GM08714 (cell line): ENCODE results near the gene CCDC116.

Experiments used
- H3K4me3 ChIP-seq: fragments of 200-500 bp; sonication (Bioruptor generic); 2 replicates; pipeline ENCODE4 v1.5.1; 2014; ENCODE audit warnings: mild to moderate bottlenecking, low read length, inconsistent platforms
- ZNF274 ChIP-seq: IDR thresholded peaks from 2 replicates; pipeline ENCODE4 v1.6.1; 2012; ENCODE audit warnings: mild to moderate bottlenecking, low read depth, low read length

Gene CCDC116

GRCh38 chr22:21682385-21683175 is 50.0 kb downstream of the CCDC116 start:
- no peak for TF ChIP-seq ZNF274
- no peak overlapping the region for H3K4me3 ChIP-seq

GRCh38 chr22:21683401-21683811 is 50.8 kb downstream of the CCDC116 start:
- no peak overlapping the region for H3K4me3 ChIP-seq

GRCh38 chr22:21684492-21685163 is 52.1 kb downstream of the CCDC116 start:
- no peak for TF ChIP-seq ZNF274

More at GRCh38 chr22:21683401-21683811, 50.8 kb downstream of the CCDC116 start:
- no peak for TF ChIP-seq ZNF274

GRCh38 chr22:21685164-21685513 is 52.6 kb downstream of the CCDC116 start:
- no peak for TF ChIP-seq ZNF274
- no peak overlapping the region for H3K4me3 ChIP-seq

More at GRCh38 chr22:21684492-21685163, 52.1 kb downstream of the CCDC116 start:
- H3K4me3 ChIP-seq = no peak overlapping the region

- TF ChIP-seq ZNF274 = no peak
These were observed 53.6 kb downstream of the CCDC116 start for GRCh38 chr22:21686193-21686608.

More at GRCh38 chr22:21686193-21686608, 53.6 kb downstream of the CCDC116 start:
- no peak overlapping the region for H3K4me3 ChIP-seq
